ENCODE results near the gene ING3.

Gene ING3

DNA sequence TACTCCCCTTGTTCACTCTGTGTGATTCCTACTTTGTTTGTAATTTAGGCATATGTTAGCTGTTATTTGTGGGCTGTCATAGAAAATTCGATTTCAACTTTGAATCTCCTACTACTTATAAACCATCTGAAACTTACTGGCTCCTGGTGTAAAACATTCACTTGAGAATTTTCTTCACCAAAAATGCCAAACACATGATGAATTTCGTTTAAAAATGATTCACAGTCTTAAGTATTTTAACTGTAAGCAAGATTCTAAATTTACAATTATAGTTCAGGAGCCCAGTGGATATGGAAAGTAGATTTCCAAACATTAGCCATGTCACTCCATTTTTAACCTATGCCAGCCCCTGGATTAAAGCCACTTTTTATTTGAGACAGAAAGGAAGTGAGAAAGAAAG lies 41.0 kb downstream of the ING3 start:
- TF ChIP-seq, protein P1, sequence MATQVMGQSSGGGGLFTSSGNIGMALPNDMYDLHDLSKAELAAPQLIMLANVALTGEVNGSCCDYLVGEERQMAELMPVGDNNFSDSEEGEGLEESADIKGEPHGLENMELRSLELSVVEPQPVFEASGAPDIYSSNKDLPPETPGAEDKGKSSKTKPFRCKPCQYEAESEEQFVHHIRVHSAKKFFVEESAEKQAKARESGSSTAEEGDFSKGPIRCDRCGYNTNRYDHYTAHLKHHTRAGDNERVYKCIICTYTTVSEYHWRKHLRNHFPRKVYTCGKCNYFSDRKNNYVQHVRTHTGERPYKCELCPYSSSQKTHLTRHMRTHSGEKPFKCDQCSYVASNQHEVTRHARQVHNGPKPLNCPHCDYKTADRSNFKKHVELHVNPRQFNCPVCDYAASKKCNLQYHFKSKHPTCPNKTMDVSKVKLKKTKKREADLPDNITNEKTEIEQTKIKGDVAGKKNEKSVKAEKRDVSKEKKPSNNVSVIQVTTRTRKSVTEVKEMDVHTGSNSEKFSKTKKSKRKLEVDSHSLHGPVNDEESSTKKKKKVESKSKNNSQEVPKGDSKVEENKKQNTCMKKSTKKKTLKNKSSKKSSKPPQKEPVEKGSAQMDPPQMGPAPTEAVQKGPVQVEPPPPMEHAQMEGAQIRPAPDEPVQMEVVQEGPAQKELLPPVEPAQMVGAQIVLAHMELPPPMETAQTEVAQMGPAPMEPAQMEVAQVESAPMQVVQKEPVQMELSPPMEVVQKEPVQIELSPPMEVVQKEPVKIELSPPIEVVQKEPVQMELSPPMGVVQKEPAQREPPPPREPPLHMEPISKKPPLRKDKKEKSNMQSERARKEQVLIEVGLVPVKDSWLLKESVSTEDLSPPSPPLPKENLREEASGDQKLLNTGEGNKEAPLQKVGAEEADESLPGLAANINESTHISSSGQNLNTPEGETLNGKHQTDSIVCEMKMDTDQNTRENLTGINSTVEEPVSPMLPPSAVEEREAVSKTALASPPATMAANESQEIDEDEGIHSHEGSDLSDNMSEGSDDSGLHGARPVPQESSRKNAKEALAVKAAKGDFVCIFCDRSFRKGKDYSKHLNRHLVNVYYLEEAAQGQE (IDR thresholded peaks at IDR 0.05; ENCODE audit: insufficient read depth in 1 of 2, low read depth in 2 of 2, low read length in 2 of 2) = no peak
- no peak for TF ChIP-seq TAF1 (IDR thresholded peaks at IDR 0.05; ENCODE audit: borderline replicate concordance, insufficient read depth, low read length)
- TF ChIP-seq SIN3A (IDR thresholded peaks at IDR 0.05; ENCODE audit: borderline replicate concordance, insufficient read depth, low read length) = no peak
- TF ChIP-seq POLR2AphosphoS5 (IDR thresholded peaks at IDR 0.05; ENCODE audit: low read depth, low read length) = no peak
- TF ChIP-seq FOXP2 (optimal IDR thresholded peaks at IDR 0.05; ENCODE audit: borderline replicate concordance, extremely low read depth, extremely low read length, insufficient read depth) = no peak

DNA sequence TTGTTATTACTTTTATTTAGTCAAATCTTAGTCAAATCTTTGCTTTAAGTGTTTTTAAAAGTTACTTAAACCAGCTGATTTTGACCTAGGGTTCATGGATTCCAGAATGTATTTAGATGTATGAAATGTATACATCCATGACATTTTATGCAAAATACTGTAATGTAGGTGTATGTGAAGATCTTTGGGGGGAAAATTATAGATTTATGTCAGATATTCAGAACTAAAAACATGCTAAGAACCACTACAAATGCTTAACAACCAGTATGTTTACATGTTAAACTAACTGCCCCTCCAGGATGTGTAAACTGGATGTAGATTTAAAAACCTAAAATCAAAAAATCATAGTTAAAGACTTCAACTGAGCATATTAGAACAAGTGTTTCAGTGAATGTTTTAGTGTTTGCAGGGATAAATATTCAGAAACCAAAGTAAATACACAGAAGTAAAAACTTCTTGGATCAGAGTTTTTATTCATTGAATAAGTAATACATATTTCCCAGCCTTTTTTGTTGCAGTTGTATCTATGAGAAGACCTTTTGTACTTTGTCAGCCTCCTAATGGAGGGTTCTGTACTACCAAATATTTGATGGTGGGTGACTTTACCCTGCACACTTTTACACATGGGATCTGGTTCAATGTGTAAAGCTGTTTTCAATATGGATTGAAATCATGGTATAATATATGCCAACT lies 41.8 kb downstream of the ING3 start:
- TF ChIP-seq POLR2AphosphoS5 (IDR thresholded peaks at IDR 0.05; ENCODE audit: low read depth, low read length) (no peak), FOXP2 (optimal IDR thresholded peaks at IDR 0.05; ENCODE audit: borderline replicate concordance, extremely low read depth, extremely low read length, insufficient read depth) (no peak), SIN3A (IDR thresholded peaks at IDR 0.05; ENCODE audit: borderline replicate concordance, insufficient read depth, low read length) (no peak), TAF1 (IDR thresholded peaks at IDR 0.05; ENCODE audit: borderline replicate concordance, insufficient read depth, low read length) (no peak)
- TF ChIP-seq, protein P1 (IDR thresholded peaks at IDR 0.05; ENCODE audit: insufficient read depth in 1 of 2, low read depth in 2 of 2, low read length in 2 of 2) = no peak

DNA sequence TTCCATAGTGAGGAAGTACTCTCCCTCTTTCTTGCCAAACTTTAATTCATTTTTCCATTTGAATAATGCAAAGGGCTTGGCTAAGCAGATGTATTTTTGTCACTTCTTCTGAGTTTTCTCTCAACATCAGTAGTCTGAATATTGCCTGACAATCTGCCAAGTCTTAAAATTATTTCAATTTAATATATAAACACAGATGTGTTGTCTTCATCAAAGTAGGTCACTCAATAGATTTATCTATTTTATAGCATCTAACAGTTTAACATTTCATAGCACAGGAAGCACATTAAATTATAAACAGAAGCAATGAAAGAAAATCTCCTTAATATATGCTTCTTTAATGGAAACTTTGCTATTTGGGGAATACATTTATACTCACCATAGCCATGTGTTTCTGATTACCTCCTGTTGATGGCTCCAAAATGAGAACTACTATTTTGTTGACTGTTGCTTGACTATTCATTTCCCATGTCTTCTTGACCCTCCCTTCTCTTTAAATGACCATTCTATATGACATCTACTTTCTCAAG lies 42.5 kb downstream of the ING3 start:
- TF ChIP-seq FOXP2 (optimal IDR thresholded peaks at IDR 0.05; ENCODE audit: borderline replicate concordance, extremely low read depth, extremely low read length, insufficient read depth) (no peak), TAF1 (IDR thresholded peaks at IDR 0.05; ENCODE audit: borderline replicate concordance, insufficient read depth, low read length) (no peak), POLR2AphosphoS5 (IDR thresholded peaks at IDR 0.05; ENCODE audit: low read depth, low read length) (no peak), SIN3A (IDR thresholded peaks at IDR 0.05; ENCODE audit: borderline replicate concordance, insufficient read depth, low read length) (no peak)
- TF ChIP-seq, protein P1 (IDR thresholded peaks at IDR 0.05; ENCODE audit: insufficient read depth in 1 of 2, low read depth in 2 of 2, low read length in 2 of 2) = no peak

DNA sequence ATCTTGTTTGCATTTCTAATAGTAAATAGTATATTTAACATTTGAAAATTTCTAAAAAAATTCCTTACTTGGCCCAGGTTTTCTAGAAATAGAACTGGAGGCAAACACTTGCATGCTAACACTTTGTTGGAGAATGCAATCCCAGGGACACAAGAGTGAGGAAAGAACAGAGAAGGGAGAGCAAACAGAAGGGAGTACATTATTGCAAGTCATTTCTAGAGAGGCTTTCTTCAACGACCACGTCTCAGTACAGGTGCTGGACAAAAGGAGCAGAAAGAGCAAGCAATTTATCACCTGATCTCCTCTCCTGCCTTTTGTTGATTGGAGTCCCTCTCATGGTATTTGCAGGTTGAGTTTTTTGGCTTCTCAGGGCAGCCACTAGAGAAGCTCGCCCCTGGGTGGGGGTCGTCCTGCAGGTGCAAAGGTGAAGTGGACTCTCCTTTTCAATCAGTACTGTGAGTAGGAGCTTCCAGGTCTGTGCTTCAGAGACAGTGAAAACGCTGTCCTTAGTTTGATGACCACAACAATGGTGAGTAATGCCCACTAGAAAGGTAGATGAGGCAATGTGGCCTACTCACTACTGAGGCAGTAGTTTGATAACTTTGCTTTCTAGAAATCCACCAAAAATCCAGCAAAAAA lies 43.1 kb downstream of the ING3 start:
- no peak for TF ChIP-seq TAF1 (IDR thresholded peaks at IDR 0.05; ENCODE audit: borderline replicate concordance, insufficient read depth, low read length)
- TF ChIP-seq POLR2AphosphoS5 (IDR thresholded peaks at IDR 0.05; ENCODE audit: low read depth, low read length) = no peak
- TF ChIP-seq FOXP2 (optimal IDR thresholded peaks at IDR 0.05; ENCODE audit: borderline replicate concordance, extremely low read depth, extremely low read length, insufficient read depth) = no peak
- TF ChIP-seq, protein P1 (IDR thresholded peaks at IDR 0.05; ENCODE audit: insufficient read depth in 1 of 2, low read depth in 2 of 2, low read length in 2 of 2) = no peak
- no peak for TF ChIP-seq SIN3A (IDR thresholded peaks at IDR 0.05; ENCODE audit: borderline replicate concordance, insufficient read depth, low read length)

All from PFSK-1 (cell line).